Smooth muscle cell (in vitro differentiated cells): ENCODE results near the gene TSHR. TPM values are rescaled to one million over a fixed set of nuclear protein-coding genes. Genes with fewer than 3 reads are reported as not detected.

Source experiments
- DNase-seq: peaks from one replicate; lab custom pipeline; 2025; ENCODE audit not compliant: unreplicated experiment; lab: John Stamatoyannopoulos, UW
- H2AFZ ChIP-seq: fragments of 200-600 bp; sonication (generic); 2 replicates; pipeline ENCODE4 v1.6.0; 2016; ENCODE audit warnings: antibody characterized with exemption, low read depth, mild to moderate bottlenecking
- H3F3A ChIP-seq: fragments of 200-600 bp; sonication (generic); 2 replicates; pipeline ENCODE4 v1.6.0; 2017; ENCODE audit warnings: antibody characterized with exemption, low read depth
- H3K27ac ChIP-seq: fragments of 200-600 bp; sonication (generic); 2 replicates; pipeline ENCODE4 v1.5.1; 2016; ENCODE audit warnings: low read depth, mild to moderate bottlenecking
- H3K27me3 ChIP-seq: fragments of 200-600 bp; sonication (generic); 2 replicates; pipeline ENCODE4 v1.6.1; 2016; ENCODE audit warnings: low read depth, mild to moderate bottlenecking
- H3K36me3 ChIP-seq: fragments of 200-600 bp; sonication (generic); 2 replicates; pipeline ENCODE4 v1.5.1; 2016; ENCODE audit warnings: low read depth
- H3K4me1 ChIP-seq: fragments of 200-600 bp; sonication (generic); 2 replicates; pipeline ENCODE4 v1.5.1; 2016; ENCODE audit warnings: low read depth
- H3K4me2 ChIP-seq: fragments of 200-600 bp; sonication (generic); 2 replicates; pipeline ENCODE4 v1.6.0; 2016; ENCODE audit warnings: mild to moderate bottlenecking
- H3K4me3 ChIP-seq: fragments of 200-600 bp; sonication (generic); 2 replicates; pipeline ENCODE4 v1.5.1; 2016; ENCODE audit warnings: mild to moderate bottlenecking
- H3K79me2 ChIP-seq: fragments of 200-600 bp; sonication (generic); 2 replicates; pipeline ENCODE4 v1.6.0; 2016; ENCODE audit warnings: low read depth, mild to moderate bottlenecking
- H3K9ac ChIP-seq: fragments of 200-600 bp; sonication (generic); 2 replicates; pipeline ENCODE4 v1.6.0; 2016; ENCODE audit warnings: low read depth
- H3K9me3 ChIP-seq: fragments of 200-600 bp; sonication (generic); replicated peaks from 2 replicates; pipeline ENCODE4 v1.5.1; 2016; ENCODE audit warnings: low read depth
- H4K20me1 ChIP-seq: fragments of 200-600 bp; sonication (generic); 2 replicates; pipeline ENCODE4 v1.6.0; 2016; ENCODE audit warnings: low read depth
- WGBS: methylation state at CpG from one replicate; pipeline ENCODE4 v1.1.7; 2016; ENCODE audit warnings: low lambda C conversion rate; 5-methylcytosine and 5-hydroxymethylcytosine counted together
- polyA plus RNA-seq: library from polyadenylated mRNA; unstranded; fragments of >200 nt; fragmentation: Nextera tagmentation; extraction: Ambion mirVana; gene quantifications from 2 replicates; pipeline ENCODE4 v1.2.1, GENCODE V29; 2016
- total RNA-seq: library from RNA; depleted of rRNA; stranded (reverse); fragments of >200 nt; gene quantifications from 2 replicates; pipeline ENCODE4 v1.2.3, GENCODE V29; 2014
- TF ChIP-seq, protein P1 (sequence below): fragments of 200-600 bp; sonication (generic); IDR thresholded peaks from 2 replicates; pipeline ENCODE4 v1.5.1; 2017; ENCODE audit warnings: borderline replicate concordance, mild to moderate bottlenecking, antibody characterized with exemption; ENCODE audit not compliant: insufficient read depth, poor library complexity, severe bottlenecking

TSHR gene
- total and polyA plus RNA-seq, 2 experiments from 2014 or later = not detected

DNA sequence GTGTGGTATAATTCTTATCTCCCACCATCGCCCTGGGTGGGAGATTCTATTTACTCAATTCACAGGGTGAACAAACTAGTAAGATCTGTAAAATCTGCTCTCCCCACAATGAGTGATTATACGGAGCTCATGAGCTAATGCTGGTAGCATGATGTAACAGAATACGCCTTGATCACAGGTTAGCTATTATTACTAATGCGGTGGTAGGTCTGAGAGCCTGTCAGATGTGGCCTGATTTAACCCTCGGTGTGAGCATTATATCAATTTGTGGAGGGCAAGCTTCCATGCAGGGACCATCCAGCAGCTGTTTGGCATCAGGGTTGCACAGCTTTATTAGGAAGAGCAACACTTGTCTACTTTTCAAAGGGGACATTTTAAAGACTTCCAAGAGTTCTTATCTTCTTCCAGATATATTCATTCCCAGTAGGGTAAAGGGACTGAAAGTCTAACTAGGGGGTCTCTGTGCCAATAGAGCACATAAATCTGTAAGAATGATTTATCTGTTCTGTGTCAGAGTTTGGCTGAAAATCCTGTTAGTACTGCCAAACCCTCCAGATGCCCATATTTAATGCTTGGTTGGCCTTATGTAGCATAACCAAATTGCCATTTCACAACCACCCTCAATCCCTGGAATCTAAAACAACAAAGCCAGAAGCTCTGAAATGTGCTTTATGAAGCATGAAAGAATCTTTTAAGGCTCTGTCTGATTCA, 18.7 kb downstream of the TSHR start:
- Histone ChIP-seq H3K9ac (no peak overlapping the region), H3K9me3 (no peaks in the 10 kb centered on the region), H3K4me1 (no peaks in the 10 kb centered on the region), H3F3A (no peaks in the 10 kb centered on the region), H3K79me2 (no peaks in the 10 kb centered on the region), H3K4me2 (no peak overlapping the region), H3K27me3 (peaks cover 11% of the 10 kb centered on the region), H2AFZ (no peak overlapping the region), H3K36me3 (no peaks in the 10 kb centered on the region), H3K27ac (no peak overlapping the region), H4K20me1 (no peaks in the 10 kb centered on the region), H3K4me3 (no peak overlapping the region)
- TF ChIP-seq, protein P1, sequence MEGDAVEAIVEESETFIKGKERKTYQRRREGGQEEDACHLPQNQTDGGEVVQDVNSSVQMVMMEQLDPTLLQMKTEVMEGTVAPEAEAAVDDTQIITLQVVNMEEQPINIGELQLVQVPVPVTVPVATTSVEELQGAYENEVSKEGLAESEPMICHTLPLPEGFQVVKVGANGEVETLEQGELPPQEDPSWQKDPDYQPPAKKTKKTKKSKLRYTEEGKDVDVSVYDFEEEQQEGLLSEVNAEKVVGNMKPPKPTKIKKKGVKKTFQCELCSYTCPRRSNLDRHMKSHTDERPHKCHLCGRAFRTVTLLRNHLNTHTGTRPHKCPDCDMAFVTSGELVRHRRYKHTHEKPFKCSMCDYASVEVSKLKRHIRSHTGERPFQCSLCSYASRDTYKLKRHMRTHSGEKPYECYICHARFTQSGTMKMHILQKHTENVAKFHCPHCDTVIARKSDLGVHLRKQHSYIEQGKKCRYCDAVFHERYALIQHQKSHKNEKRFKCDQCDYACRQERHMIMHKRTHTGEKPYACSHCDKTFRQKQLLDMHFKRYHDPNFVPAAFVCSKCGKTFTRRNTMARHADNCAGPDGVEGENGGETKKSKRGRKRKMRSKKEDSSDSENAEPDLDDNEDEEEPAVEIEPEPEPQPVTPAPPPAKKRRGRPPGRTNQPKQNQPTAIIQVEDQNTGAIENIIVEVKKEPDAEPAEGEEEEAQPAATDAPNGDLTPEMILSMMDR = no peak
- no peak for DNase-seq
- 81% methylated on average over 5 of the region's 5 CpGs for WGBS

DNA sequence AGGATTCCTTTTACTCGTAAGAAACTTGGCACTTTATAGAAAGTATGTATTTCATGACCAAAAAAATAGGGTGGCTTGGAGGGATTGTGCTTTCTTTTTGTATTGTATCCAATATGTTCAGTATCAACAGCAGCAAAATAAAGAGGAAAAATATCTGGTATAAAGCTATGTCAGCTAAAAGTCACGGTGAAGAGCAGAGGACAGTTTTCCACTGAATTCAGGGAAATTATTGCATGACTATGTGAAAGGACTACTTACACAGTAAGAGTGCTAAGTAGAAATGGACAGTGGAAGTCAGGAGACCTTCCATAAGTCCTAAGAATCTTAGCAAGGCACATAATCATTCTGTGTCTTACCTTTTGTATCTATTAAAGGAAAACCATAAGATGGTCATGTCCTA, 19.3 kb downstream of the TSHR start:
- TF ChIP-seq, protein P1 = no peak
- 73% methylated on average over 2 of the region's 2 CpGs for WGBS

DNA sequence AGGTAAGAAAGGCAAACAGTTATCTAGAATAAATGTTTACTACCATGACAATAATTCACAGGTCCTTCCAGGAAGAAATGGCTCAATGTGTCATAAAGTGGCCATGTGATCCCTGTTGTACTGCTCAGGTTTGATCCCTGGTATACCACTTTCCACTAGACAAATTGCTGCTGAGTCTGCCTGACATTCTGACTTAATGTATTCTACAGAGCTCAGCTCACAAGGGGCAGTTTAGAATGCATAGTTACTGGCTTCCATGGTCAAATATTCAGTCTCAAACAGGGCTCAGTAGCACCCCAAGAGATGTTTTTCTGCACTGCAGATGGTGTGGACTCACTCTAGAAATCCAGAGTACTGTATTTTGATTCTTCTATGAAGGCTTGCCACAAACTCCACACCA, 21.8 kb downstream of the TSHR start:
- no peaks in the 10 kb centered on the region for H3K36me3 ChIP-seq

More for the DNA sequence above, 19.3 kb downstream of the TSHR start:
- H3K27me3 ChIP-seq = peaks cover 8% of the 10 kb centered on the region
- no peak for DNase-seq
- no peak overlapping the region for H3K4me2 ChIP-seq
- H3K36me3 ChIP-seq = no peaks in the 10 kb centered on the region
- no peaks in the 10 kb centered on the region for H3F3A ChIP-seq
- no peak overlapping the region for H3K27ac ChIP-seq
- no peaks in the 10 kb centered on the region for H3K79me2 ChIP-seq
- no peak overlapping the region for H3K4me3 ChIP-seq
- H3K4me1 ChIP-seq = no peaks in the 10 kb centered on the region
- no peaks in the 10 kb centered on the region for H4K20me1 ChIP-seq
- H3K9me3 ChIP-seq = no peaks in the 10 kb centered on the region
- H3K9ac ChIP-seq = no peak overlapping the region
- H2AFZ ChIP-seq = no peak overlapping the region

More for the DNA sequence above, 21.8 kb downstream of the TSHR start:
- TF ChIP-seq, protein P1 = no peak
- H3K9me3 ChIP-seq = no peaks in the 10 kb centered on the region
- H4K20me1 ChIP-seq = no peaks in the 10 kb centered on the region
- H2AFZ ChIP-seq = no peak overlapping the region
- H3K4me1 ChIP-seq = no peaks in the 10 kb centered on the region
- H3F3A ChIP-seq = no peaks in the 10 kb centered on the region
- no peaks in the 10 kb centered on the region for H3K79me2 ChIP-seq
- DNase-seq = no peak
- no peak overlapping the region for H3K4me2 ChIP-seq
- H3K27ac ChIP-seq = no peak overlapping the region
- peaks cover 3% of the 10 kb centered on the region for H3K27me3 ChIP-seq
- no peak overlapping the region for H3K4me3 ChIP-seq
- H3K9ac ChIP-seq = no peak overlapping the region
